Activated CD8-positive, alpha-beta T cell treated with anti-CD3 and anti-CD28 coated beads for 36 hours (primary cell): ENCODE data around the gene QRICH1. TPM values are rescaled to one million over a fixed set of nuclear protein-coding genes. Genes with fewer than 3 reads are reported as not detected.

ENCODE experiments used
- ATAC-seq: fragments of 200-7000 bp; cut with Tn5 transposase; one replicate; pipeline ENCODE4 v1.10.0; 2021; ENCODE audit warnings: mild to moderate bottlenecking, moderate library complexity
- CTCF ChIA-PET: fragments of 350-600 bp; sonication (Branson Sonifier 250); formaldehyde crosslinking; loops from one replicate; lab custom pipeline; 2021; ENCODE audit warnings: antibody characterized with exemption; lab: Charles Lee
- POLR2A ChIA-PET: fragments of 350-600 bp; sonication (Branson Sonifier 250); formaldehyde crosslinking; loops from one replicate; lab custom pipeline; 2021; ENCODE audit warnings: antibody characterized with exemption; lab: Charles Lee
- DNase-seq: peaks from one replicate; pipeline ENCODE4 v3.0.0-alpha.2; 2020
- H3K27ac Mint-ChIP-seq: one replicate; pipeline ENCODE4 v1.8.0; 2021; ENCODE audit warnings: mild to moderate bottlenecking, mixed read lengths
- H3K27me3 Mint-ChIP-seq: one replicate; pipeline ENCODE4 v1.8.0; 2021; ENCODE audit warnings: mixed read lengths
- H3K36me3 Mint-ChIP-seq: one replicate; pipeline ENCODE4 v1.8.0; 2021; ENCODE audit warnings: low read depth, mixed read lengths
- H3K4me1 Mint-ChIP-seq: one replicate; pipeline ENCODE4 v1.8.0; 2021; ENCODE audit warnings: low read depth, mixed read lengths
- H3K4me3 Mint-ChIP-seq: one replicate; pipeline ENCODE4 v1.8.0; 2021; ENCODE audit warnings: mild to moderate bottlenecking, moderate library complexity, mixed read lengths
- H3K9me3 Mint-ChIP-seq: one replicate; pipeline ENCODE4 v1.8.0; 2021; ENCODE audit warnings: mixed read lengths
- CTCF ChIP-seq: fragments of 200-600 bp; IDR thresholded peaks from one replicate; pipeline ENCODE4 v1.8.0; 2022; ENCODE audit warnings: antibody characterized with exemption, mild to moderate bottlenecking
- intact Hi-C: fragments of 100-400 bp; cut with micrococcal nuclease; formaldehyde crosslinking; loops from one replicate; pipeline ENCODE4 v1.10.0; 2022
- total RNA-seq, 2 experiments: library from RNA; stranded (reverse); gene quantifications; one replicate each; pipeline ENCODE4 v1.2.3, GENCODE V29; 2021

Gene QRICH1
- total RNA-seq, 2 experiments from 2014 or later, result 107 to 112 TPM

DNA sequence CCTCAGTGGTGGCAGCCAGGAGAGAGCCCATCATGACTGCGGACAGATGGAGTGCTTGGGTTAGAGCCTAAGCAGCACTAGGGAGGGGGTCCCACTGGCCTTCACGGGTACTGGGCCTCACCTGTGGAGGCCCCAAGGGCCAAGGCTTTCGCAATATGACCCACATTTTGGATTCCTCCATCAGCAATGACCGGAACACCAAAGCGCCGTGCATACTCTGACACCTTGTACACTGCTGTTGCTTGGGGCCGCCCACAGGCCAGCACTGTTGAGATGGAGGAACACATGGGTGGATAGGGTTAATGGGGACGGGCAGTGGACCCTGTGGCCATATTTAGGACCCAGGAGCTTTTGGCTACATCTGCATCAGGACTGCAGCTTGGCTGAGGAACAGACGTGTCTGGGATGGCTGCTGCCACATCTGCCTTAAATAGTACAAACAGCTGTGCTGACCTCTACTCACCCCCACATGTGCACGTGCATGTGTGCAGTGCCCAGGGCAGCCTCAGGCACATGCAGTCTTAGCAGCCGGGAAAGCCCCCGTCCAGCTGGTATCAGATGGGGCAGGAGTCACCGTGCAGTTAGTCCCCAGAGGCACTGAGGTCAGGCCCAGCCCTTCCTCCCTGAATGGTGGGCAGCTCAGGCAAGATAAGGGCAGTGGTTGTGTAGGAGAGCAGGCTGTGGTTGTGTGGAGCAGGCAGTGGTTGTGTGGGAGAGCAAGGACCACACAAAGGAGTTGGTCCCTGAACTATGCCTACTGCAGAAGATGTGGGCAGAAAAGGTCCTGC lies 68.7 kb downstream of the QRICH1 start:
- TF ChIP-seq CTCF, result no peak
- Mint-ChIP-seq H3K9me3 (no peaks in the 10 kb centered on the region), H3K27me3 (no peaks in the 10 kb centered on the region), H3K36me3 (peaks cover 73% of the 10 kb centered on the region), H3K4me1 (peaks cover 54% of the 10 kb centered on the region), H3K27ac (peak overlapping the region; percentile 71), H3K4me3 (peak overlapping the region; percentile 2)
- ChIA-PET POLR2A (interaction anchor here (1.3 to 12.0 kb wide), 5 partner anchors 11 to 74 kb away, joined by 3 to 200 read pairs (median 14); partner anchors contain the start of genes P4HTM, QRICH1 and WDR6), CTCF (interaction anchor here (5.9 kb wide), 1 partner anchor 69 kb away, joined by 37 read pairs; the partner anchor contains the start of gene QRICH1)
- DNase-seq (no peak), ATAC-seq (no peak)
- intact Hi-C loops, result loop anchor here (5.0 kb wide), 1 partner anchor 67 kb away; the partner anchor contains the start of gene QRICH1

DNA sequence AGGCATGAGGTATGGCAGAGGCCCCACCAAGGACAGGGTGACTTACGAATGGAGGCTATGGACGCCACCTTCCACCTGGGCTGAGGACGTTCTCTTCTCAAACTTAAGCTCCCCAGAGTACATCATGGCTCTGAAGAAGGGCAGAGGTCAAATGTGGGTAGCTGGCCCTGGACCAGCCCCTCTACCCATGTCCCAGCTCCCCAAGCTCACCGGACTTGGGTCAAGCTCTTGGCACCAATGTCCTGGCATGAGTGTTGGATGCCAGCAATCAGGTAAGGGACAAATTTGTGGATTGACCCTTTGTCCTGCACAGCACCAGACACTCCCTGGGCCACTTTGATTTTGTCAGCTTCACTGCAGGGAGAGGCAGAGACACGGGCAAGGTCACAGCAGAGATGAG lies 69.4 kb downstream of the QRICH1 start:
- Mint-ChIP-seq H3K4me1 (peaks cover 60% of the 10 kb centered on the region), H3K27ac (peak overlapping the region; percentile 36), H3K36me3 (peaks cover 75% of the 10 kb centered on the region), H3K4me3 (peak overlapping the region; percentile 87), H3K27me3 (no peaks in the 10 kb centered on the region), H3K9me3 (no peaks in the 10 kb centered on the region)
- ChIA-PET CTCF (interaction anchor here (0.9 to 5.9 kb wide), 4 partner anchors 10 to 69 kb away, joined by 3 to 64 read pairs (median 20); partner anchors contain the start of genes P4HTM, QRICH1 and WDR6), POLR2A (interaction anchor here (1.3 to 12.0 kb wide), 4 partner anchors 10 to 75 kb away, joined by 3 to 200 read pairs (median 50); partner anchors contain the start of genes QRICH1 and WDR6)
- DNase-seq, result no peak
- TF ChIP-seq CTCF, result no peak
- ATAC-seq, result no peak
- intact Hi-C loops, result loop anchor here (5.0 kb wide), 1 partner anchor 37 kb away; no protein-coding TSS in a partner anchor

GRCh38 chr3:49023775-49024174 lies 70.1 kb downstream of the QRICH1 start:
- H3K4me1 Mint-ChIP-seq, result peaks cover 60% of the 10 kb centered on the region
- intact Hi-C loops, result loop anchor here (5.0 kb wide), 1 partner anchor 36 kb away; no protein-coding TSS in a partner anchor
- peaks cover 72% of the 10 kb centered on the region for H3K36me3 Mint-ChIP-seq
- ChIA-PET CTCF (interaction anchor here (0.9 to 5.9 kb wide), 4 partner anchors 10 to 70 kb away, joined by 3 to 64 read pairs (median 20); partner anchors contain the start of genes P4HTM, QRICH1 and WDR6), POLR2A (interaction anchor here (0.6 to 12.0 kb wide), 7 partner anchors 8 to 141 kb away, joined by 3 to 200 read pairs (median 36); partner anchors contain the start of genes P4HTM, QRICH1 and WDR6)
- H3K27ac Mint-ChIP-seq, result peak overlapping the region; percentile 67
- peak overlapping the region; percentile 87 for H3K4me3 Mint-ChIP-seq
- H3K9me3 Mint-ChIP-seq, result no peaks in the 10 kb centered on the region
- no peak for TF ChIP-seq CTCF
- H3K27me3 Mint-ChIP-seq, result no peaks in the 10 kb centered on the region
- DNase-seq (no peak), ATAC-seq (no peak)

GRCh38 chr3:49022688-49023171 lies 71.1 kb downstream of the QRICH1 start:
- no peak for TF ChIP-seq CTCF
- DNase-seq (peak; percentile 36), ATAC-seq (no peak)
- intact Hi-C loops, result loop anchor here (5.0 kb wide), 1 partner anchor 35 kb away; no protein-coding TSS in a partner anchor
- H3K27me3 Mint-ChIP-seq, result no peaks in the 10 kb centered on the region
- peaks cover 63% of the 10 kb centered on the region for H3K36me3 Mint-ChIP-seq
- H3K9me3 Mint-ChIP-seq, result no peaks in the 10 kb centered on the region
- ChIA-PET POLR2A (interaction anchor here (1.0 to 12.0 kb wide), 12 partner anchors 8 to 317 kb away, joined by 3 to 200 read pairs (median 8); partner anchors contain the start of genes ARIH2, P4HTM, QARS1 and QRICH1), CTCF (interaction anchor here (0.6 to 5.9 kb wide), 9 partner anchors 10 to 98 kb away, joined by 4 to 64 read pairs (median 13); partner anchors contain the start of genes P4HTM, QRICH1, USP19 and WDR6)
- H3K27ac Mint-ChIP-seq, result peak overlapping the region; percentile 94
- H3K4me1 Mint-ChIP-seq, result peaks cover 54% of the 10 kb centered on the region
- peak overlapping the region; percentile 87 for H3K4me3 Mint-ChIP-seq
